Islet of Langerhans (tissue), 1 donor: ENCODE results near the gene PSG3.
"Not testable (repeated sequence)": the region's sequence is repeated elsewhere in the genome, so short reads cannot be mapped to it uniquely, and the experiment has no call there.

Source experiments
- FAIRE-seq: peaks from one replicate; lab custom pipeline; 2011; peaks lifted over from hg19 to GRCh38; lab: Jason Lieb, UNC

Gene PSG3

GRCh38 chr19:42693760-42694350 lies 46.4 kb downstream of the PSG3 start:
- no peak for FAIRE-seq

DNA sequence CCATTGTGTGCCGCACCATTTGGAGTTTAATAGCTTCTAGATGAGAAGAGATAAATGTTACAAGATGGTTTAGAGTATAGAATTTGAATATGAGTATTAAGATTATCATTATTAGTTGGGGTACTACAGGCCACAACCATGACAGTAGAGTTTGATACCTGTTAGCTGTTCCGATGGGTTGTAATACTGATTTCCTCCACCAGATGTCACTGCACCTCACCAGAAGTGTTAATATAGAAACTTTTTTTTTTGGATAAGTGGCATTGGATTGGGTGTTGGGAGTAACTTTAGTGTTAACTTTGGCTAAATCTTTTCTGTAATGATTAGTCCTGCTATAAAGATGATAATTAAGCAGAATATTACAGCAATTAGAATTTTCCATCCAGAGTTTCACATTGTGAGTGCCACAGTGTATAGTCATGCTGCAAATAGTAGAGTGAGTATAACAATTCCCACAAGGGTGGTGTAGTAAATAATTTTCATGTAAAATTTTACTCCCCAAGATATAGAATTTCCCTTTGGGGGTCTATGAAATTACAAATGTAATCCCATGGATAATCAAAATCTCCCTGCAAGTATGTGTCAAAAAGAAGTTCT lies 56.3 kb downstream of the PSG3 start:
- FAIRE-seq = no peak

GRCh38 chr19:42676326-42676725 lies 64.0 kb downstream of the PSG3 start:
- not testable (repeated sequence) for FAIRE-seq

DNA sequence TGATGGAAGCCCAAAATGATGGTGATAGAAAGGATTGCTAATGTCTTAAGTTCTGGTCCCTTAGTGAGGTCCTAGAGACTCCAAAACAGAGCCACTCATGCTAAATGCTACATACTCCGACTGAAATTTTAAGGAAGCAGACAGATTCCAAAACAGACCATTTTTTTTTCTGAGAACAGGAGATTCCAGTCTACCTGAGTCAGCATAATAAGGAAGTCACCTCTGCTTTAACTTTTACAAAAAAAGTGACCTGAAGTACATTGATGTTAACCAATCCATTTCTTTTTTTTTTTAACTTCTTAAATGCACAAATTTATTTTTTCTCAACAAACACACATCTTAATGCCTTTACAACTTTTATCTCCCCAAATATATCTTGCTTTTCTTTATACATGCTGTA lies 65.7 kb downstream of the PSG3 start:
- FAIRE-seq = not testable (repeated sequence)
